Frontal cortex (tissue), 4 donors: ENCODE measurements around the gene JARID2. TPM values are rescaled to one million over a fixed set of nuclear protein-coding genes. Genes with fewer than 3 reads are reported as not detected.
"Not testable (repeated sequence)": the region's sequence is repeated elsewhere in the genome, so short reads cannot be mapped to it uniquely, and the experiment has no call there.

Source experiments
- DNase-seq, 2 donors: peaks; one replicate each; pipeline ENCODE4 v3.0.0; 2012; ENCODE audit warnings: low spot score in 2 of 2
- FAIRE-seq: peaks from 2 replicates; lab custom pipeline; 2012; peaks lifted over from hg19 to GRCh38; lab: Jason Lieb, UNC
- total RNA-seq: library from RNA; depleted of rRNA; stranded (reverse); fragments of >200 nt; gene quantifications from one replicate; pipeline ENCODE4 v1.2.3, GENCODE V29; 2014
- donor health status: control.
- donor health status: control.
- donor health status: control.

JARID2 gene
- total RNA-seq, 1 donor from 2014 or later, result 16.3 TPM

GRCh38 chr6:15303920-15304291, 58.0 kb downstream of the JARID2 start:
- DNase-seq (no peak), FAIRE-seq (no peak)

DNA sequence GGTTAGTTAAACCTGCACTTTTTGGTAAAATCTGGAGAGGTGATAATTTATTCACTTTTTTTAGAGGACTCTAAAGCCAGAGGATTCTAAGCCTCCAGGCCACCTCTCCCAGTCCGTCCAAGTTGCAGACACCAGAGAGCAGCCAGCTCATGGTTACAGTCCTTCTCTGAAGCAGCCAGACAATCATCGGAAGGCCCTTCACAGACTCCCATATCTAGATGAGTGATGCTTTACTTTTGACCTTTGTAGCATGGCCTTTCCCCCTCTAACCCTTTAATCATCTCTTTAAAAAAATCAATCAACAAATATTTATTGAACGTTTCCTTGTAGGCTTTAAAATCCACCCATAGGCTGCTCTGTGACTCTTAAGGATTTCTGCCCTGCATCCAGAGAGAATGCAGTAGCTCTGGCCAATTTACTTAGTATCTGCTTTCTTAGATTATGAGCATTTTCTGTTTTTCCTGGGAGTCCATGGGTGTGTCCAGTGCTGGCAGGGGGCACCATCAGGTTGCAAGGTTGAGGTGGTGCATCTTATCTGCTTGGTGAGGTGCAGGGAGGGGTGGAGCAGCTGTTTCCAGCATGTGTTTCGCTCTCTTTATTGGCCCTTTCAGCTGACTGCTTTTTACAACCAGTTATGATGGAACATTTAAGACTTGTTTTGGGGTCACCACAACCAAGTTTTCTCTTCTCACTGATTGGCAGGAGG, 58.6 kb downstream of the JARID2 start:
- no peak for DNase-seq
- no peak for FAIRE-seq

- FAIRE-seq (no peak), DNase-seq (no peak)
These were observed 59.6 kb downstream of the JARID2 start for GRCh38 chr6:15305496-15305895.

DNA sequence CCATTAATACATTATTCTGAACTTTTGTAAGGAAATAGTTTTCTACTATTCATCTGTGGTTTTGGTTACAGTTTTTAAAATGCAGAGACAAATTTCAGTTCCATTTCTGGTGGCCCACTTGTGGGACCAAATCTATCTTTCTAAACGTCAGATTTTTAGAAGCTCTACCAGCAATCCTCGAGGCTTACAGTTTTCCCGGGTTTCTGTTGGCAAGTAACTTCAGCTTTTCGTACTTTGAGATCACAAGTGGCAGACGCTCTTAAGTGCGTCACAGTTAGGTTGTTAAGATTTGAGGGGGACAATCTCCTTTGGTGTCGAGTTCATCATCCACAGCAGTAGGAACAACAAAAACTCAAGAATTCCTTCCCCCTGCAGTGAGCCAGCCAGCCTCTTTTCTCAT, 60.0 kb downstream of the JARID2 start:
- no peak for DNase-seq
- no peak for FAIRE-seq

GRCh38 chr6:15308435-15309213, 62.8 kb downstream of the JARID2 start:
- FAIRE-seq (no peak), DNase-seq (no peak)

DNA sequence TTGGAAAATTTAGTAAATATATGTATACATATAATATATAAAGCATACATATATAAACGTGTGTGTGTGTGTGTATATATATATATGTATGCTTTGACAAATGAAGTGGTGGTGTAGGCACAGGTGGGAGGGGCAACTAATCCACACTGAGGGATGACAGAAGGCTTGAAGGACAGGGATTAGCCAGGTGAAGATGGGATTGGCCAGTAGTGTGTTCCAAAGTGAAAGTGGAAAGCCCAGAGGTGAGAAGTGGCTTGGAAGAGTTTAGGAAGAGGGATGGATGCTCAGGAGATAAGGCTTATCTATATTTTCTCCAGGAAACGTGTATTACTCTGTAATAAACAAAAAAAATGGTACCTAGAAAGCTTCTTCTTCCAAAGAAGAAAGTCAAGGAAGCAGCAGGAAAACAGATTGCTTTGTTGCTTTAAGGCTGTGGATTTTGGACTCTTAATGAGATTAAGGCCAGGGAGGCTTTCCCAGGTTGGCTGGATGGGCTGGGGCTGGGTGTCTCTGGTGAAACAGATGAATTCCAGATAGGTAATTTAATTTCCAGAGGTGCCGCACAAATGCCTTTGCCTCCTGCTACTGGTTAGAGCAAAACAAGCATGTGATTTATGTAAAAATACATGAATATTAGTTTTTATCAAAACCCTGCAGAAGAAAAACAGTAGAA, 63.9 kb downstream of the JARID2 start:
- no peak for DNase-seq
- FAIRE-seq, result no peak

- no peak for FAIRE-seq
- no peak for DNase-seq
These were observed 64.8 kb downstream of the JARID2 start for GRCh38 chr6:15310680-15311079.

GRCh38 chr6:15312500-15312899, 66.6 kb downstream of the JARID2 start:
- FAIRE-seq (no peak), DNase-seq (no peak)

DNA sequence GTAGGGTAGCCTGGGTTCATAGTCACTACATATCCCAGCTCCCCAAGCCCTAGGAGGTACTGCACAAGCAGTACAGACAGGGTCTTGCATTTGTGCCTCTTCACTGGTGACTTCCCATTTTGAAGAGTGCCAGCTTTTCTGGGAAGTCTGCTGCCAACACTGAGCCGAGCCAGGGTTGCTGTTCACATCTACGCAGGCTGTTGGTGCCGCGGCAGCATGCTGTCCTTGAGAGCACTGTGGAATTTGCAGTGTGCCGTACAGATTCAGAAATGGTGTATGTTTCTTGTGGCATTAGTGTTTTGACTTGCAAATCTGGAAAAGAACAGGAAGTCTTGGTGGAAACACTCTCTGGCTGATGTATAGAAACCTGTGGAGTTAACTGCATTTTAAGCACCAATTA, 67.5 kb downstream of the JARID2 start:
- DNase-seq (no peak), FAIRE-seq (no peak)

- DNase-seq (no peak), FAIRE-seq (no peak)
These were observed 70.9 kb downstream of the JARID2 start for GRCh38 chr6:15316754-15317153.

- DNase-seq (no peak), FAIRE-seq (no peak)
These were observed 71.4 kb downstream of the JARID2 start for GRCh38 chr6:15317251-15317650.

GRCh38 chr6:15317934-15318902, 72.3 kb downstream of the JARID2 start:
- FAIRE-seq (no peak), DNase-seq (peak in 1 of 2 donors; percentile 38)

DNA sequence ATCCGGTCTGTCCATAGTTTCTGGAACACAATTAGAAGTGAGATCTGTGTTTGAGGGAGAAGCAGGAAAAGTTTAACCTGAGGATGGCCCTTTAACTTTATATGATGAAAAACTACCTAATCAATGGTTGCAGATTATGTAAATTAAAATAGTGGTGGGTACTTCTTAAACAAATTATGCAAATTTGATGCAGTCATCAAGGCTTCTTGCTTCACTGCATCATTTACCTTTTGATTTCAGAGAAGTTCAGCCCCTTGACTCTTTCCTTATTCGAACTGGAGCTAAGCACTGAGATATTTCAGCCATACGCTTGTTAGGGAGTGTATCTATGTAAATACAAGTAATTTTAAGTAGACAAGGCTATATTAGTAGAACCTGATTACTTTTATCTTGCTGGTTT, 73.8 kb downstream of the JARID2 start:
- FAIRE-seq (no peak), DNase-seq (no peak)

DNA sequence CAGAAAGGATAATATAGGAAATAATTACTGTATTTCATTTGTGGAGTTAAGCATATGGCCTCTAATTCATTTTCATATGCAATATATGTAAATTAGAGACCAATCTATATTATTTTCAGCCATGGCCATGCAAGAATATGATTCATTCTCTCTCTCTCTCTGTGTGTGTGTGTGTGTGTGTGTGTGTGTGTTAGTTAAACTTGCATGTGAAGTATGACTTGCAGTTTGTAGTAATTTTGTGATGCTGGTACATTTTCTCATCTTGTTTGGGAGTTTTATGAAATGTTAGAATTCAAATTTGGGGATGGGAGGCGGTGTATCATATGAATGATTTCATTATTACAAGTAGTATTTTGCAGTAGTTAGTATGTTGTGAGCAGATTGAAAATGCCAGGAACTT, 74.8 kb downstream of the JARID2 start:
- DNase-seq (no peak), FAIRE-seq (no peak)

GRCh38 chr6:15322184-15322583, 76.3 kb downstream of the JARID2 start:
- no peak for DNase-seq
- FAIRE-seq, result no peak

GRCh38 chr6:15322781-15323536, 77.1 kb downstream of the JARID2 start:
- FAIRE-seq, result no peak
- no peak for DNase-seq

DNA sequence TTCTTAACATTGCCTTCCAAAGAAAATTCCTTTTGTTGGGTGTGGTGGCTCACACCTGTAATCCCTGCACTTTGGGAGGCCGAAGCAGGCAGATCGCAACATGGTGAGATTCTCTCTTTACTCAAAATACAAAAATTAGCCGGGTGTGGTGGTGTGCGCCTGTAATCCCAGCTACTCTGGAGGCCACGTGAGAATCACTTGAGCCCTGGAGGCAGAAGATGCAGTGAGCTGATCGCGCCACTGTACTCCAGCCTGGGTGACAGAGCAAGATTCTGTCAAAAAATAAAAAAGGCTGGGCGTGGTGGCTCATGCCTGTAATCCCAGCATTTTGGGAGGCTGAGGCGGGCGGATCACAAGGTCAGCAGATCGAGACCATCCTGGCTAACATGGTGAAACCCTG, 77.7 kb downstream of the JARID2 start:
- not testable (repeated sequence) for DNase-seq, FAIRE-seq

GRCh38 chr6:15324427-15324985, 78.6 kb downstream of the JARID2 start:
- FAIRE-seq (no peak), DNase-seq (no peak)

GRCh38 chr6:15325540-15325955, 79.7 kb downstream of the JARID2 start:
- FAIRE-seq (no peak), DNase-seq (no peak)
